Glutamatergic neuron (in vitro differentiated cells): ENCODE data around the gene ITGA8. TPM values are rescaled to one million over a fixed set of nuclear protein-coding genes. Genes with fewer than 3 reads are reported as not detected.

Source experiments
- DNase-seq: peaks from one replicate; pipeline ENCODE4 v3.0.0; 2022
- H3K27ac Mint-ChIP-seq: one replicate; pipeline ENCODE4 v1.8.0; 2020; ENCODE audit warnings: mild to moderate bottlenecking, mixed read lengths, inconsistent platforms; ENCODE audit not compliant: unreplicated experiment
- H3K27me3 Mint-ChIP-seq: one replicate; pipeline ENCODE4 v1.8.0; 2020; ENCODE audit warnings: mild to moderate bottlenecking, moderate library complexity, mixed read lengths, inconsistent platforms; ENCODE audit not compliant: unreplicated experiment
- H3K36me3 Mint-ChIP-seq: one replicate; pipeline ENCODE4 v1.8.0; 2020; ENCODE audit warnings: mild to moderate bottlenecking, mixed read lengths, inconsistent platforms; ENCODE audit not compliant: unreplicated experiment
- H3K4me1 Mint-ChIP-seq: one replicate; pipeline ENCODE4 v1.8.0; 2020; ENCODE audit warnings: mild to moderate bottlenecking, low read depth, mixed read lengths, inconsistent platforms; ENCODE audit not compliant: unreplicated experiment
- H3K4me3 Mint-ChIP-seq: one replicate; pipeline ENCODE4 v1.8.0; 2020; ENCODE audit warnings: mild to moderate bottlenecking, mixed read lengths, inconsistent platforms; ENCODE audit not compliant: unreplicated experiment
- H3K9me3 Mint-ChIP-seq: one replicate; pipeline ENCODE4 v1.8.0; 2020; ENCODE audit warnings: mild to moderate bottlenecking, moderate library complexity, mixed read lengths, inconsistent platforms; ENCODE audit not compliant: unreplicated experiment
- total RNA-seq: library from RNA; stranded (reverse); fragmentation: NEBNext Ultra II Directional; extraction: Animal tissue kit (Norgen Biotek cat#: 25700); gene quantifications from one replicate; pipeline ENCODE4 v1.2.1, GENCODE V29; 2021; ENCODE audit not compliant: unreplicated experiment
- TF ChIP-seq, protein P1 (sequence below): fragments of 200-600 bp; sonication (generic); IDR thresholded peaks from one replicate; pipeline ENCODE4 v1.5.0; 2021; ENCODE audit not compliant: partially characterized antibody, unreplicated experiment

ITGA8 gene
- total RNA-seq, 1 donor from 2014 or later: 0.93 TPM

DNA sequence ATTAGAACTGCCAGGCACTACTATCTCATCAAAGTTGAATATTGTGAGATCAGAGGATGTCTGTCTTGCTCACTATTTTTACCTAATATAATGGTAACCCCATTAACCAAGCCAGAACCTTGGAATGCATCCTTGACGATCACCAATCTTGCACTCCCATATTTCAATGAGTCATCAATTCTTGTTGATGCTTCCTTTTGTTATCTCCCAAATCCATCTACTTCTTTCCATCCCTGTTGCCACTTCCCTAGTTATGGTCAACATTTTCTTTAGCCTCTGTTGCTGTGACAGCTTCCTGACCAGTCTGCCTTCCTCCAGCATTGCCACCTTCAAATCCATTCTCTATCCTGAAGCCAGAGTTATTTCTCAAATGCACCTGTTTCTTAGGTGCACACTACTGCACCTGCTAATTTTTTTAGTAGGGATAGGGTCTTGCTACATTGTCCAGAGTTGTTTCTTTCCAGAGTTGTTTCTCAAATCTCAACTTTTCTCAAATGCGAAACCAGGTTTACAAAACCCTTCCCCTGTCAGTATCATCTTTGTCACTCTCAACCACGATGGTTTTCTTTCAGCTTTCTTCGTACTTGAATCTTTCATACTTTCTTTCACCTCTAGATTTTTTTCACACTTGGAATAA, 15.7 kb downstream of the ITGA8 start:
- no peak overlapping the region for H3K27ac Mint-ChIP-seq
- H3K4me1 Mint-ChIP-seq: no peaks in the 10 kb centered on the region
- no peak for DNase-seq
- H3K9me3 Mint-ChIP-seq: no peaks in the 10 kb centered on the region
- H3K4me3 Mint-ChIP-seq: no peak overlapping the region
- TF ChIP-seq, protein P1, sequence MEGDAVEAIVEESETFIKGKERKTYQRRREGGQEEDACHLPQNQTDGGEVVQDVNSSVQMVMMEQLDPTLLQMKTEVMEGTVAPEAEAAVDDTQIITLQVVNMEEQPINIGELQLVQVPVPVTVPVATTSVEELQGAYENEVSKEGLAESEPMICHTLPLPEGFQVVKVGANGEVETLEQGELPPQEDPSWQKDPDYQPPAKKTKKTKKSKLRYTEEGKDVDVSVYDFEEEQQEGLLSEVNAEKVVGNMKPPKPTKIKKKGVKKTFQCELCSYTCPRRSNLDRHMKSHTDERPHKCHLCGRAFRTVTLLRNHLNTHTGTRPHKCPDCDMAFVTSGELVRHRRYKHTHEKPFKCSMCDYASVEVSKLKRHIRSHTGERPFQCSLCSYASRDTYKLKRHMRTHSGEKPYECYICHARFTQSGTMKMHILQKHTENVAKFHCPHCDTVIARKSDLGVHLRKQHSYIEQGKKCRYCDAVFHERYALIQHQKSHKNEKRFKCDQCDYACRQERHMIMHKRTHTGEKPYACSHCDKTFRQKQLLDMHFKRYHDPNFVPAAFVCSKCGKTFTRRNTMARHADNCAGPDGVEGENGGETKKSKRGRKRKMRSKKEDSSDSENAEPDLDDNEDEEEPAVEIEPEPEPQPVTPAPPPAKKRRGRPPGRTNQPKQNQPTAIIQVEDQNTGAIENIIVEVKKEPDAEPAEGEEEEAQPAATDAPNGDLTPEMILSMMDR: no peak
- no peaks in the 10 kb centered on the region for H3K27me3 Mint-ChIP-seq
- no peaks in the 10 kb centered on the region for H3K36me3 Mint-ChIP-seq

DNA sequence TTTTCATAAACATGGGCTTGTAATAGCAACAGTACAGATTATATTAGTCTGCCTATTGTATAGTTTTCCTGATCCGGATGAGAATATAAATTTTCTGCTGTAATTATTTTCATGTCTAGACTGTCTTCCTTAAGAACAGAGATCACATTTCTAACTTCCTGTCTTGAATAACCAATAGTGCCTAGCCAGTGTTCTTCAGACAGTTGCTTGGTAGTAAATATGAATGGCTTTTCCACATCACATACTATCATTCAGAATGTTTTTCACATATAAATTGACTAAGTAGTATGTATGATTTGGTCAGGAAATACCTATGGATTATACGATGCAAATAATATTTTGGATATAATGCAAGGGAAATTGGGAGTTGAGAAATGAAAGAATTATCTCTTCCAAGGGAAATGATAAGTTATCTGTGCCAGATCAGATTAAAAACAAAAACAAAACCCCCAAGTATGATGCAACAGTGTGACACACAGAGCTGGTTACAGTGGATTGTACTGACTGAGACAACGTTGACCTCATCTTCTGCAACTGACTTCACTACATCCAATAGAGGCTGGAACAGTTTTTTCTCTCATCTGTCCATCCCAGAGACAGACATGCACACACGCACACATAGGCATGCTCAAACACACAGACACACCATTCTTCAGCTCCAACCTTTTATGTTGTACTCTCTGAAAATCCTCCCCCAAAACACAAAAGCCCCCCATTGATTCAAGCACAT, 16.4 kb downstream of the ITGA8 start:
- H3K36me3 Mint-ChIP-seq: no peaks in the 10 kb centered on the region
- no peaks in the 10 kb centered on the region for H3K27me3 Mint-ChIP-seq
- DNase-seq: no peak
- no peak overlapping the region for H3K4me3 Mint-ChIP-seq
- H3K9me3 Mint-ChIP-seq: no peaks in the 10 kb centered on the region
- no peak overlapping the region for H3K27ac Mint-ChIP-seq
- H3K4me1 Mint-ChIP-seq: no peaks in the 10 kb centered on the region
- TF ChIP-seq, protein P1: no peak

DNA sequence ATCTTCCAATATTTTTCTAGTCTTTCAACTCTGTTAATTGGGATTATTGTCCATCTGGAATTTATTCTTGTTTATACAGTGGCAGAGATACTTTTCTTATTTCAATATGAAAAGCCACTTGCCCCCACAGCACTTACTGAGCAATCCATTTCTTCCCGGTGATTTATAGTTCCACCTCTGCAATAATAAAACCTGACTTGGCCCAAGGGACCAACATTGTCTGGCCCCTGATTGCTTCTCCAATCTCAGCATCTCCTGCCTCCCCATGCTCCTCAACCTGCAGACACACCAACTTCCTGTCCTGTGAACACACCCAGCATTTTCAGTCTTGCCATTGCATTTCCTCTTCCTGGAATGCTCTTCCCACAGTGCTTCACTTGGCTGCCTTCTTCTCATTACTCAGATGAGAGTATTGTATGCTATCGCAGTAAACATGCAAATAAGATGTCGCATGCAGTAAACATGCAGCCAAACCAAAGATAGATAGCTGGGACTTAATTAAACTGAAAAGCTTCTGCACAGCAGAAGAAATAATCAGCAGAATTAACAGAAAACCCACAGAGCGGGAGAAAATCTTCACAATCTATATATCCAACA, 19.5 kb downstream of the ITGA8 start:
- H3K36me3 Mint-ChIP-seq: no peaks in the 10 kb centered on the region
- H3K4me1 Mint-ChIP-seq: peaks cover 7% of the 10 kb centered on the region
- H3K4me3 Mint-ChIP-seq: no peak overlapping the region
- TF ChIP-seq, protein P1: no peak
- no peaks in the 10 kb centered on the region for H3K9me3 Mint-ChIP-seq
- H3K27ac Mint-ChIP-seq: no peak overlapping the region
- H3K27me3 Mint-ChIP-seq: no peaks in the 10 kb centered on the region
- no peak for DNase-seq

DNA sequence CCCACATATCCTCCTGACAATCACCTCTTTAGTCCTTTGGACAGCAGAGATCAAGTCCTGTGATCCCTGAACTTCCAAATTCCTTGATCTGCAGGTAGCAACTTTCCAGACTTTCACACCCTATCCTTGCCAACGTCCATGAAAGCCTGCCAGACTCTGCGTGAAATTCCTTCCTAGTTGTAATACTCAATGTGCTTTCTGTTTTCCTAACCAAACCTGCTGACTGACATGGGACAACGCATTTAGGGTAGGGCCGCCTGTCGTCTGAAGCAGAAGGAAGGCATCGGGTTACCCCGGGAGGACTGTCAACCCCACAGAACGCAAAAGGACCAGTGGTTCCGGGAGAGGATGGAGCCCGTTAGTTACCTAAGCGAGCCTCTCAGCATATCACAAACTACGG, 23.9 kb downstream of the ITGA8 start:
- no peaks in the 10 kb centered on the region for H3K27me3 Mint-ChIP-seq
- peaks cover 7% of the 10 kb centered on the region for H3K4me1 Mint-ChIP-seq
- H3K9me3 Mint-ChIP-seq: no peaks in the 10 kb centered on the region
- H3K36me3 Mint-ChIP-seq: no peaks in the 10 kb centered on the region
- TF ChIP-seq, protein P1: no peak
- no peak for DNase-seq
- no peak overlapping the region for H3K27ac Mint-ChIP-seq
- H3K4me3 Mint-ChIP-seq: no peak overlapping the region

DNA sequence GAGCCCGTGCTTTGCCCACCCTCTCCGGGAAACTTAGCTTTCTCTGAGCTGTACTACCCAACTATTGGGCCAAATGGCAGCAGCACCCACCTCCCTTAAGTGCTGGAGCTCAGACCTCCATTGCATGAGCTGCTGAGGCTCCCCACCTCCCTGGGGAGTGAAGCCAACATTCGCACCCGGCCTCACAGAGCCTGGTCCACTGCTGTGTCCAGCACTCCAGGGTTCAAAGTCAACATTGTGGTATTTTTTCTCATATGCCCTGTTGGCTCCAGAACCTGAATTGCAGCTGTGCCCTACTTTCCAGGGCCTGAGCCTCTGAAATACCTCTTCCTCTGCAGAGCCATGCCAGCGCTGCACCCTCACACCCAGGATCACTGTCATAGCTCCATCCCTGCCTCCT, 29.7 kb downstream of the ITGA8 start:
- Mint-ChIP-seq H3K4me3 (no peak overlapping the region), H3K4me1 (peaks cover 7% of the 10 kb centered on the region), H3K9me3 (no peaks in the 10 kb centered on the region), H3K36me3 (peaks cover 7% of the 10 kb centered on the region), H3K27me3 (peaks cover 2% of the 10 kb centered on the region), H3K27ac (no peak overlapping the region)
- no peak for DNase-seq
- TF ChIP-seq, protein P1: no peak
